ENCODE results near the gene THOP1.
A peak's percentile ranks its signal among the peaks of the same experiment; 100 is the strongest.
"Not testable (repeated sequence)": the region's sequence is repeated elsewhere in the genome, so short reads cannot be mapped to it uniquely, and the experiment has no call there.

THOP1 gene

GRCh38 chr19:2815191-2815614 is 29.9 kb downstream of the THOP1 start:
- no peak for DNase-seq (ENCODE audit: low read depth in 2 of 3, low spot score in 2 of 3)

DNA sequence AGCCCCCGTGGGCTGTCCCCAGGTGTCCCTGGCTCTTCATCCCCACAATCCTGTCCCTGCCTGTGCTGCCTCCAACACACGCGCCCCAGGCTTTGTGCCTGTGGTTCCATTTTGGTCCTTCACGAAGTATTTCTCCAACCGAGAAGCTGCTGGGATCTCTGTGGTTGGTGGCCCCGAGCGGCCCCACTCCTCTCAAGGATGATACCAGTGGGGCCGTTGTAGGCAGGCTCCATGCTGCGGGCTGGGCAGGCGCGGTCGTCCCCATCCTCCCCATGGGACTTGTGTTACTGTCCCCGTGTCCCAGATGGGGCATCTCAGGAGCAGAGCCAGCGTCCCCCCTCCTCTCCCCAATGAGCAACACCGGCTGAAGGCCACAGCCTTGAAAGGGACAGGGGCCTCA is 30.6 kb downstream of the THOP1 start:
- no peak for DNase-seq (ENCODE audit: low read depth in 2 of 3, low spot score in 2 of 3)

- no peak for DNase-seq (ENCODE audit: low read depth in 2 of 3, low spot score in 2 of 3)
Observed at GRCh38 chr19:2816641-2817040, 31.3 kb downstream of the THOP1 start.

DNA sequence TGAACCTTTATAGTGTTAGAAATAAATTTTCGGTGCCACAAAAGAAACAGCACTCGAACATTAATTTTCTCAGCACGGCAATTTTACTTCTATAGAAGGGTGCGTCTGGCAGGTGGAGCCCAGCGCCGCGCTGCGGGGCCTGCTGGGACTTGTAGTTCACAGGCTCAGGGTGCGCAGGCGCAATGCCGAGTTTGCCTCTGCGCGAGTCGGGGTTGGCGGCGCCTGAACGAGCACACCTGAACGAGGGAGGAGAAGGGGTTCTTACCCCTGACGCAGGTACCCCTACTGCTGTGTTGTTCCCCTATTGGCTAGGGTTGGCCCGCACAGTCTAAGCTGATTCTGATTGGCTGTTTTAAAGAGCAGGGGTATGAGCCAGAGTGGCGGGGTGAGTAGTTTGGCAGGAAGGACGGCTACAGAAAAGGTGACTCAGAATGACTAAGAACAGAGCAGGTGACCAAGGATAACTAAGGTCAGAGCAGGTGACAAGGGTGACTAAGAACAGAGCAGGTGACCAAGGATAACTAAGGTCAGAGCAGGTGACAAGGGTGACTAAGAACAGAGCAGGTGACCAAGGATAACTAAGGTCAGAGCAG is 32.0 kb downstream of the THOP1 start:
- DNase-seq (ENCODE audit: low read depth in 2 of 3, low spot score in 2 of 3) = not testable (repeated sequence)

DNA sequence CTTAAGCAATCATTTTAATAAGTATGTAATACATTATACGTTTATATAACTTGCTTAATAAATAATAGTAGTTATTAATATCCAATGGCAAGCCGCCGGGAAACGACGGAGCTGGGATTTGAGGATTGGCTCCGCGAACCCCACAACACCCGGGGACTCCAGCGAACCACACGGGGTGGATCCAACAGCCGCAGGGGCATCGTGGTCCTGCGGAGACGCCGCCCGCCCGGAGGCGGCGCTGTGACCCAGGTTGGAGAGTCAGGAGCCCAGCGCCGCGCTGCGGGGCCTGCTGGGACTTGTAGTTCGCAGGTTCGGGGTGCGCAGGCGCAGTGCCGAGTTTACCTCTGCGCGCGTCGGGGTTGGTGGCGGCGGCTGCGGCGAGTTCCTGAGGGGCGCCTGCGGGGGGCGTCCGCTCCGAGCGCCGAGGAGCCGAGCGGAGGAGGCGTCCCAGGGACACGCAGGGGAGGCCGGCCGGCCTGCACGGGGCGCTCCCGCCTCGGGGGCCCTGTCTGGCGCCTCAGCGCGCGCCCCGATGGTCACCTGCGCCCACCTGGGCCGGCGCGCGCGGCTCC is 34.3 kb downstream of the THOP1 start, which contains the start of gene ZNF554:
TSS of gene ZNF554 (plus strand) at position 329 of the 572 bp plus-strand sequence. CDS start at position 533, 204 bp downstream.
- peak; percentile 95 to 98 (median 98) for DNase-seq (ENCODE audit: low read depth in 2 of 3, low spot score in 2 of 3)

- no peak for DNase-seq (ENCODE audit: low read depth in 2 of 3, low spot score in 2 of 3)
Observed at GRCh38 chr19:2820112-2820702, 34.9 kb downstream of the THOP1 start.

DNA sequence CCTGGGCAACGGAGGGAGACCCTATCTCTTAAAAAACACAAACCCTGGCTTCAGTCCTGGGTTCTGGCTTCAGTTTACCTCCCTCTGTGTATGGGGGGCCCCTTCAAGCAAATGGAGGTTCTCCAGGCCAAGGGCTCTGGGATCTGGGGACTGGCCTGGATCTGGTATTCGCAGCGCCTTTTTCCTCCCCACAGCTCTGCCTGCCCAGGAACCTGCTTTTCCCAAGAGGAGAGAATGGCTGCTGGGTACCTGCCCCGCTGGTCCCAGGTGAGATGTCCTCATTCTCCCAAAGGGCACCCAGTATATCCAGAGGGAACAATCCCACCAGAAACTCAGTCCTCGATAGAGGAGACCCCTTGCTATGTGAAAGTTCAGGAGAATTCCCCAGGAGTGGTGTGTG is 37.5 kb downstream of the THOP1 start:
- no peak for DNase-seq (ENCODE audit: low read depth in 2 of 3, low spot score in 2 of 3)

DNA sequence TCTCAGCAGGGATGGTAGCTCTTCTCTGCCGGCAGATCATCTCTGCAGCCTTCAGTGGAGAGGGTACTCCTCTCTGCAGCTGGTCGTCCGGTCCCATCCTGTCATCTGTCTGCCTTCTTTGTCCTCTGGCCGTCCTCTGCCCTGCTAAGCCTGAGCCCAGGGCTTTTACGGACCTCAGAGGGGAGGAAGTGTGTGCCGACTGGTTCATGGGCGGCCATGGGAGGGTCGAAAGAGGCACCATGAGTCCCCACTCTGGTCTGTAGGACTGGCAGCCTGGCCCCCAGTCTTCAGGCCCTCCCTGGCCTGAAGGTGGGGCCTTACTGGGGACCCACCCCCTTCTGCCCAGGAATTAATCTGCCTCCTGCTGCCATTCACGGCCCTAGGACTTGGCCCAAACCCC is 38.3 kb downstream of the THOP1 start:
- no peak for DNase-seq (ENCODE audit: low read depth in 2 of 3, low spot score in 2 of 3)

- DNase-seq (ENCODE audit: low read depth in 2 of 3, low spot score in 2 of 3) = no peak
Observed at GRCh38 chr19:2824129-2824528, 38.8 kb downstream of the THOP1 start.

- DNase-seq (ENCODE audit: low read depth in 2 of 3, low spot score in 2 of 3) = no peak
Observed at GRCh38 chr19:2827022-2827421, 41.7 kb downstream of the THOP1 start.

DNA sequence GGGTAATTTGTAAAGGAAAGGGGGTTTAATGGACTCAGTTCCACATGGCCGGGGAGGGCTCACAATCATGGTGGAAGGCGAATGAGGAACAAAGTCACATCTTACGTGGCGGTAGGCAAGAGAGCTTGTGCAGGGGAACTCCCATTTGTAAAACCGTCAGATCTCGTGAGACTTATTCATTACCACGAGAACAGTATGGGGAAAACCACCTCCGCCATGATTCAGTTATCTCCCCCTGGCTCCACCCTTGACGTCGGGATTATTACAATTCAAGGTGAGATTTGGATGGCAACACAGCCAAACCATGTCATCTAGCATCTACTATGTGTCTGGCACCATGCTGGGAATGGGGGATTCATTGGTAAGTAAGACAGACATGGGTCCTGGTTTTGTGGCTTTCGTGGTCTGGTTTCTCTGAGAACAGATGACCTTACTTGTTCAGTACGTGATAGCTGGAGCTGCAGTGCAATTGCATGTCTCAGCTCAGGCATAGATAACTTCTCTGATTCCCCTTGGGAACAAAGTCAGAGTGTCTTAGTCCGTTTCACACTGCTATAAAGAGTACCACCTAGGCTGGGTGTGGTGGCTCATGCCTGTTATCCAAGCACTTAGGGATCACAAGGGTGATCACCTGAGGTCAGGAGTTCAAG is 42.7 kb downstream of the THOP1 start:
- no peak for DNase-seq (ENCODE audit: low read depth in 2 of 3, low spot score in 2 of 3)

DNA sequence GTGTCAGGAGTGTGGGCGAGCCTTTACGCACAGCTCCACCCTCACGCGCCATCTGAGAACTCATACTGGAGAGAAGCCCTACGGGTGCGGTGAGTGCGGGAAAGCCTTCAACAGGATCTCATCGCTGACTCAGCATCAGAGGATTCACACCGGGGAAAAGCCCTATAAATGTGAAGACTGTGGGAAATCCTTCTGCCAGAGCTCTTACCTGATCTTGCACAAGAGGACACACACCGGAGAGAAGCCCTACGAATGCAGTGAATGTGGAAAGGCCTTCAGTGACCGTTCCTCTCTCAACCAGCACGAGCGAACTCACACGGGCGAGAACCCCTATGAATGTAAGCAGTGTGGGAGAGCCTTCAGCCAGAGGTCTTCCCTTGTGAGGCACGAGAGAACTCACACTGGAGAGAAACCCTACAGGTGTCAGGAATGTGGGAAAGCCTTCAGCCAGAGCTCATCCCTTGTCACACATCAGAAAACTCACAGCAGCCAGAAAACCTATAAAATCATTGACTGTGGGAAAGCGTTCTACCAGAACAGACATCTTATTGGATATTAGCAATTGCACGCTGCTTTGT is 49.1 kb downstream of the THOP1 start:
- no peak for DNase-seq (ENCODE audit: low read depth in 2 of 3, low spot score in 2 of 3)

DNA sequence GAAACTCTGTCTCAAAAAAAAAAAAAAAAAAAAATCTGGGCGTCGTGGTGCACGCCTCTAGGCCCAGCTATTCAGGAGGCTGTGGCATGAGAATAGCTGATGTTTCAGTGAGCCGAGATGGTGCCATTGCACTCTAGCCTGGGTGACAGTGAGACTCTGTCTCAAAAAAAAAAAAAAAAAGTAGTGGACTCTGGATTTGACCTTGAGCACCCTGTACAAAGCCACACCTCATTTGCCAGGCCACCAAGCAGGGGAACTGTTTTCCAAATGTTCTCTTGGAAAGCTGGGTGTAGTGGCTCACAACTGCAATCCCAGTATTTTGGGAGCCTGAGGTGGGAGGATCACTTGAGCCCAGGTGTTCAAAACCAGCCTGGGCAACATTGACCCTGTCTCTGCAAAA is 52.1 kb downstream of the THOP1 start:
- no peak for DNase-seq (ENCODE audit: low read depth in 2 of 3, low spot score in 2 of 3)

DNA sequence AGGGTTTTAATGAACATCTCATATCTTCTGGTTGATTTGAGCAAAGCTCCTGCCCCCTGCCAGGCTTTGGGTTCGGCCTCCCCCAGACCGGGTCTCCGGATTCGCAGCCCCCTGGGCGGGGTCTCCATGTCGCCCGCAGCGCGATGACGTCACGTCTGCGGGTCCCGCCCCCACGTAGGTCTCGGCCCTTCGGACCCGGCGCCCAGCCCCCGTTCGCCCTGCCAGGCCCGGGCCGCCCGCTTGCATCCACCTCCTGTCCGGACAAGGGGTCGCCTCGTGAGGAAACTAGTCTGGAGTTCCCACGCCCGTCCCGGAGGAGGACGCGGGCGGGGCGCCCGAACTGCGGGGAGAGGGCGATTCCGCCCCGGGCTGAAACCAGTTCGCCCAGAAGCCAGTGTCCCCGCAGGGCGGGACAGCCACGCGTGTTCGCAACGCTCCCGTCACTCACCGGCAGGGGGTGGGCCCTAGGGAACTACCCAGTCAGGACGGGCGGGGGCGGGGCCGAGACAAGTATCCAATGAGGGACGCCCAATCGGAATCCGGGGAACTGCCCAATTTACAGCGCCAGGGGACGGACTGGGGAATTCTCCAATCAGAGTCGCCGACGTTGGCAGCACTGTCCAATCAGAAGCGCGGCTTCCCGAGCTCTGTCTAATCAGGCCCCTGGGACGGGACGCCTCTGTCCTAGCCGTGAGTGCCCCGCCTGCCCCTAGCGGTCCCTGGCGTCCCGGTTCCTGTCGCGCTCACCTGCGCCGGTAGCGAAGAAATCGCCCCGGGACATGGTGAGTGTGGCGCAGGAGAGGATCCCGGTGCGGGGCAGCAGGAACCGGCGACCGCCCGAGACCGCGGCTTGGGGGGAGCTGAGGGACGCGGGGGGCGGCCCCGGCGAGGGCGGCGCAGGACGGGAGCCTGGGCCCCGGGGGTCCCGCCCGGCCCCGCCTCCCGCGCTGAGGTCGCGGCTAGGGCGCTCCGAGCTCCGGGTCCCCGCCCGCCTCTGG is 55.8 kb downstream of the THOP1 start, which contains the start of gene ZNF555:
TSS of gene ZNF555 (plus strand) at position 682 of the 998 bp plus-strand sequence. CDS start at position 780, 98 bp downstream.
- peak; percentile 79 to 96 (median 87) for DNase-seq (ENCODE audit: low read depth in 2 of 3, low spot score in 2 of 3)

GRCh38 chr19:2841855-2842574 is 56.7 kb downstream of the THOP1 start:
- no peak for DNase-seq (ENCODE audit: low read depth in 2 of 3, low spot score in 2 of 3)

- no peak for DNase-seq (ENCODE audit: low read depth in 2 of 3, low spot score in 2 of 3)
Observed at GRCh38 chr19:2845107-2845506, 59.8 kb downstream of the THOP1 start.

DNA sequence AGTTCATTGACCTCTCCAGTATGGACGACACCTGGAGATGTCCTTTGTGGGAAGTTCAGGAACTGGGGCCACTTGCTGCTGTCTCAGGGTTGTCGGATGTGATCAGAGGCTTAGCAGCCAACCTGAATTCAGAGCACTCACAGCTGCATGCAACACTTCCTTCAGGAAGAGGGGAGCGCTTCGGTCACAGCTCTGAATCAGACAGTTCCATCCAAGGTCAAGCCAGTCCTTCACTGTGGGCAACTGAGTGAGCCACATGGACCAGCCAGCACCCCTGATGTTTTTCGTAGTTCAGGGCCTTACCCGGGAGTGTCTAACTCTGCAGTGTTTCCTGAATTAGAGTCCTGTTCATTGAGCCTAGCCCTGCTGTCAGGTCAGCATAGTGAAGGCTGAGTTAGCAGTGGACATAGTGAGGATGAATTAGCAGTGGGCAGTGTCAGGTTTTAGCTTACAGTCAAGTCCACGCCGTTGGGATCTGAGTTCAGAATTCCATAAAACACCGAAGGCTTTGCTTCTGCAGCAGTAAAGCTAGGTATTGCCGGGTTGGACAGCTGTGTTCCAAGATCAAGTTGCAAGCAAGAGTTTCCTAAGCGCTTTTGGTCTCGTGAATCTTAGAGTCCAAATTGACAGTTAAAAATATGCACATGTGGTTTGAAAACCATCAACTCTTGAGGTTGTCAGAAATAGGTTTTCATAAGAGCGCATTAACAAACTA is 61.0 kb downstream of the THOP1 start:
- DNase-seq (ENCODE audit: low read depth in 2 of 3, low spot score in 2 of 3) = no peak

GRCh38 chr19:2847507-2847906 is 62.2 kb downstream of the THOP1 start:
- no peak for DNase-seq (ENCODE audit: low read depth in 2 of 3, low spot score in 2 of 3)

DNA sequence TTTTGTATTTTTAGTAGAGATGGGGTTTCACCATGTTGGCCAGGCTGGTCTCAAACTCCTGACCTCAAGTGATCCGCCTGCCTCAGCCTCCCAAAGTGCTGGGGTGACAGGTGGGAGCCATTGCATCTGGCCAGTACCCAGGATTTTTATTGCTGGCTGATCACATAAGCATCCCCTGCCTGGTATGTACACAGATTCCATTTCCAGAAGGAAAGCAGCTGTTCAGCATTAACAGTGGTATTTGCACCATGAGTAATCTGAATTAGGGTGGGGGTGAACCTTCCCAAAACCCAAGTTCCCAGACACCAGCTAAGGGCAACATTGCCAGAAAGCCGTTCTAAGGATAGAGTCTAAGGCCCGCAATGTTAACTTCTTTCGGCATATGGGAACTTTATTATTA is 63.3 kb downstream of the THOP1 start:
- no peak for DNase-seq (ENCODE audit: low read depth in 2 of 3, low spot score in 2 of 3)

All from activated CD8-positive, alpha-beta memory T cell treated with anti-CD3 and anti-CD28 coated beads for 48 hours (primary cell).